Fibroblast of skin of right quadriceps (primary cell): ENCODE results near the gene ESRRB.
"Not testable (repeated sequence)": the region's sequence is repeated elsewhere in the genome, so short reads cannot be mapped to it uniquely, and the experiment has no call there.

Experiments
- DNase-seq: peaks from one replicate; pipeline ENCODE4 v3.0.0-alpha.2; 2013

Gene ESRRB

GRCh38 chr14:76498463-76498935 lies 122.6 kb downstream of the ESRRB start:
- no peak for DNase-seq

- DNase-seq, result no peak
Measured at GRCh38 chr14:76498976-76499375, 123.0 kb downstream of the ESRRB start.

DNA sequence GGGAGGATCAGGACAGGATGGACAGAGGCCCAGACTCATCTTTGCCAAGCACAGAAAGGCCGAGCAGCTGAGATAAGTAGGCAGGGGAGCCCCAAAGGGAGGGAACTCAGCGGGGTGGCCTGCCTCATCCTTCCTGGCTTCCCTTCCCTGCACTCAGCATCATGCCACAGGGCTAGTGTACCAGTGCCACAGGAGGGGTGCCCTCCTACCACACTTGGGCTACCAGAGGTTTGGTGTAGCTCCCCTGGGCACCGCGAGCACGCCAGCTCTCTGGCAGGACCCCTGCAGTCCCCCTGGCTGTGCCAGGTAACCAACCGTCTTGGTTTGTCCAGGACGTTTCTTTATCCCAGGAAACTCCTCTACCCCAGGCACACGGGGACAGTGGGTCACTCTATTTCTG lies 123.5 kb downstream of the ESRRB start:
- DNase-seq, result no peak

DNA sequence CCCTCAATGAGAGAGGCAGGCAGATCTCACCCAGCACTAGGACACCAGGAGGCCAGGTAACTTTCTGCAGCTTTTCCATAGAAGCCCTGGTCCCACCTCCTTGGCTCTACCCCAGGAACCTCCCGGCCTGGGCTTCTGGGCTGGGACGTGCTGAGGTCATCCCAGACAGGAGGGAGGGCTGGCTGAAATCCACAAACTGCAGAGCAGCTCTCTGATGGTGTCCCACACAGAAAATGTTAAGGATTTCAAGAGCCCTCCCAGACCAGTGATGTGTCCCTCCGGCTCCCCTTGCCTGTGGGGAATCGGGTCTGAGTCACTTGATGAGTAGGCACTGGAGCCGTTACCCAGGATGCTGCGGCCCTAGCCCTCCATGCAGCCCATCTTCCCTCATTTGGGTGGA lies 124.1 kb downstream of the ESRRB start:
- peak; percentile 9 for DNase-seq

GRCh38 chr14:76500480-76500879 lies 124.5 kb downstream of the ESRRB start:
- no peak for DNase-seq

DNA sequence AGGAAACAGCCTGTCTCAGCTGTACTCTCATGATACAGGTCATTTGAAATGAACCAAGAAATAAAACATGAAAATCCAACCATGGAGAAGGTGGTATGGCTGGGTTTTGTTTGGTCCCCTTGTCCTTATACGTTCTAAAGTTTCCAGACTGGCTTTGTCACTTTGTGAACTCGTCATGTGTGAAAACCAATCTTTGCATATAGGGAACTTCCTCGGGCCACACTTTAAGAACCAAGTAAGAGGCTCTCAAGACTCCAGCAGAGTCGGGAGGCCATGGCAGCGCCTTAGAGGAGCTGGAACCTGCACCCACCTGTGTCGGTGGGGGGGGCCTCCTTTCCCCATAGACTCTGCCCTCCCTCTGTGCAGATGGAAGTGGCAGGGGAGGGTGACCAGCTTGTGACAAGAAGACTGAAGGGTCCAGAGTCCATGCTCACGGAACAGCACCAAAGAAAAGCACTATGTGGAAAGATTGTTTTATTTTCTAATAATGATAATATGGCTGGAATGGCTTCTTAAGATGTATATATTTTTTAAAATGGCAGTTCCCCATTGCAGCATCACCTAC lies 125.3 kb downstream of the ESRRB start:
- no peak for DNase-seq

DNA sequence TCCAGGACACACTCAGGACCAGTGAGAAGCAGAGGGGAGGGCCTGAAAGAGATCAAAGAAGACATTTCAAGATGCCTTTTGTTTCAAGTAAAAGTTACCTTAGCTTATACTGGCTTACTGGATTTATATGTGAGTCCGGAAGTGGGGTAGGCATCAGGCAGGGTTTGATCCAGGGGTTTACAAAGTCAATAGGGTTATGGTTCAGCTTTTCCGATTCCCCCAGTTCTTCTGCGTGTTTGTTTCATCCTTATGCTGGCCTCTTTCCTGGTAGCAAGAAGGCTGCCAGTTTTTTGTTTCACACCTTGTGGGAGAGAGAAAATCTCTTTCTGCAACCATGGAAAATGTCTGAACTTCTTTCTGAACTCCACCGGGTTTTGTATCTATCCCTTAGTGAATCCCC lies 126.3 kb downstream of the ESRRB start:
- no peak for DNase-seq

- DNase-seq, result no peak
Measured at GRCh38 chr14:76502638-76503037, 126.7 kb downstream of the ESRRB start.

- no peak for DNase-seq
Measured at GRCh38 chr14:76509311-76509710, 133.4 kb downstream of the ESRRB start.

GRCh38 chr14:76510181-76510580 lies 134.2 kb downstream of the ESRRB start:
- DNase-seq, result no peak

DNA sequence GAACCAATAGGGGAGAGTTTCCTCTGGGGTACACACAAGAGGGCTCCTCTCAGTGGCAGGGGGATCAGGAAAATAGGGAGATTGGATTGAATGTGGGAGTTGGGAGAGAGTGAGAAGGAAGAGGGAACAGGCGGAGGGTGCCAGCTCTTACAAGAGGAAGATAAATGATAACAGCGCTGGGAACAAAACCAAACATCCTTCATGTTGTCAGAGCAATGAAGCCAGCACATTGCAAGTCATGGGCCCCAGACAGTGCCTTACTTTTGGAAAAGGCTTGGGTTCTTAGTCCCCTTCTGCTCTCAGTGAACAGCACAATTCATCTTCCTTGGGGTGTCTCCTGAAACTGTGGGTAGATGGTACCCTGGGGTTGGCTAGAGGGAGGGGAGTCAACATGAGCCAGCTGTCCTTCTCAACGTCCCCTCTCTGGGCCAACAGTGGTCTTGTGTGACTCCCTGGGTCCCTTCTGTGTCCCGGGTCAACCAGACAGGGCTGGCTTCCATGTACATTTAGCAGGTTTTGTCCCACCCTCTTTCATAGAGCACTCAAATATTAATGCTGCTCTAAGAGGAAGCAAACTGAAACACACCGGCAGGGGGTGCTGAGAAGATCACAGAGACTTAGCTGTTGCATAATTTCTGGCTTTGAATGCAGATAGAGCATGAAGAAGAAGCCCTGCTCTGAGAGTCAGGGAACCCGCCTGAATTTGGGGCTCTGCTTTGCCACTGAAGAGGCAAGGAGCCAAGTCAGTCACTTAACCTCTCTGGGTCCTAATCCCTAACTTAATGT lies 138.5 kb downstream of the ESRRB start:
- DNase-seq, result no peak

GRCh38 chr14:76516884-76517283 lies 140.9 kb downstream of the ESRRB start:
- DNase-seq, result no peak

- no peak for DNase-seq
Measured at GRCh38 chr14:76518366-76518765, 142.4 kb downstream of the ESRRB start.

DNA sequence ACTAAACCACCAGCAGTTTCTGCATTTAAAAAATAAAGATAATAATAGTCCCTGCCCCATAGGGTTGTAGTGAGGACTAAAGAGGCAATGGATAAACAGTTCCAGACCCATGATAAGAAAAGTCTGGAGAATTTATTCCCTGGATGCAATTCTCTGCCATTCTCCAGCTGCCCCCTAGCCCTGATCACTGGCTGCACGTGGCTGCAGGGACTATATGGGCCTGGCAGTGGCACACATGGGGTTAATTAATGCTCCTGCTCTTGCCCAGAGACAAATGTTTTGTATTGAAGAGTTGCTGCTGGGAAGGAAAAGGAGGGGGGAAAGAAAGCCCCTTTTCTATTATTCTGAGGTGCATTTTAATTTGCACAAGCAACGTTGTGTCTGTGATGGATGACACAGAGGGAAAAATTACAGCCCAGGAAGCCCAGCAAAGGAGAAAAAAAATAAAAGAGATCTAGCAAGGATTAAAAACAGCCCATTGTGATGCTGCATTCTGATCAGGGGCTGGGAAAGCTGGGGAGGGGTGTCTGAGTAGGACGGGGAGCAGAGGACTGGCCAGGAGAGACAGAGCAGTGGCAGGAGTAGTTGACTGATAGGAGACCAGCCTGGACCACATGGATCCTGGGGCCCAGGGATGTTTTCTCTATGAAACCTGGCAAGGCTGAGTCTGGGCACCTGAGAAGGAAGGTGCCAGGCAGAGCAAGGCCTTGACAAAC lies 149.3 kb downstream of the ESRRB start:
- DNase-seq, result no peak

GRCh38 chr14:76531085-76531484 lies 155.1 kb downstream of the ESRRB start:
- no peak for DNase-seq

GRCh38 chr14:76531821-76532318 lies 155.9 kb downstream of the ESRRB start:
- DNase-seq, result no peak

DNA sequence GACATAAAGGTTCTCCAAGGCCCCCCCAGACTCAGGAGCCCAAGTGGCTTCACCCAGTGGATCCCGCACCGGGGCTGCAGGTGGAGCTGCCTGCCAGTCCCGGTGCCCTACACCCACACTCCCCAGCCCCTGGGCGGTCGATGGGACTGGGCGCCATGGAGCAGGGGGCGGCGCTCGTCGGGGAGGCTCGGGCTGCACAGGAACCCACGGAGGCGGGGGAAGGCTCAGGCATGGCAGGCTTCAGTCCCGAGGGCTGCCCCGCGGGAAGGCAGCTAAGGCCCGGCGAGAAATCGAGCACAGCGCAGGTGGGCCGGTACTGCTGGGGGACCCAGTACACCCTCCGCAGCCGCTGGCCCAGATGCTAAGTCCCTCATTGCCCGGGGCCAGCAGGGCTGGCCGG lies 160.7 kb downstream of the ESRRB start:
- DNase-seq, result not testable (repeated sequence)

- no peak for DNase-seq
Measured at GRCh38 chr14:76537906-76538647, 162.1 kb downstream of the ESRRB start.

DNA sequence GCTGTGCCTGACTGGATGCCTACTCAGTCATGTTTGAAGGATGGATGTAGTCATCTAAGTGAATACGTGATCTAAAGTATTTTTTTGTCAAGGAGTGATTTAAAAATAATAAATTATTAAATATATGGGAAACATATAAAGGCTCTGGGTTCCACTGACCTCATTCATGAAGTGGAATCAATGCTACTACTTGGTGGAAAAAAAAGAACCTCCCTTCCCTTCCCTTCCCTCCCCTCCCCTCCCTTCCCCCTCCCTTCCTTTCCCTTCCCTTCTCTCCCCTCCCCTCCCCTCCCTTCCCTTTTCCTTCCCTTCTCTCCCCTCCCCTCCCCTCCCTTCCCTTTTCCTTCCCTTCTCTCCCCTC lies 162.7 kb downstream of the ESRRB start:
- no peak for DNase-seq

DNA sequence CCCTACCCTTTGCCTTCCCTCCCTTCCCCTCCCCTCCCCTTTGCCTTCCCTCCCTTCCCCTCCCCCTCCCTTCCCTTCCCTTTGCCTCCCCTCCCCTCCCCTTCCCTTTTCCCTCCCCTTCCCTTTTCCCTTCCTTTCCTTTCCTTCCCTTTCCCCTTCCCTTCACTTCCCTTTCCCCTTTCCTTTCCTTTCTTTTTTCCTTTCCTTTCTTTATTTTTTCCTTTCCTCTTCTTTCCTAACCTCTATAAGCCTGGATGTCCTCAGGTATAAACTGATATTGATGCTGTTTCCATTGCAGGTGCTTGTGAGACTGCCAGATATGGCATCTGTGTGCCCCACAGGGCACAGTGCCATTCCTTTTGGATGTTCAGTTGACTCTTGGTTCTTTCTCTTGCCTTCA lies 163.2 kb downstream of the ESRRB start:
- no peak for DNase-seq

DNA sequence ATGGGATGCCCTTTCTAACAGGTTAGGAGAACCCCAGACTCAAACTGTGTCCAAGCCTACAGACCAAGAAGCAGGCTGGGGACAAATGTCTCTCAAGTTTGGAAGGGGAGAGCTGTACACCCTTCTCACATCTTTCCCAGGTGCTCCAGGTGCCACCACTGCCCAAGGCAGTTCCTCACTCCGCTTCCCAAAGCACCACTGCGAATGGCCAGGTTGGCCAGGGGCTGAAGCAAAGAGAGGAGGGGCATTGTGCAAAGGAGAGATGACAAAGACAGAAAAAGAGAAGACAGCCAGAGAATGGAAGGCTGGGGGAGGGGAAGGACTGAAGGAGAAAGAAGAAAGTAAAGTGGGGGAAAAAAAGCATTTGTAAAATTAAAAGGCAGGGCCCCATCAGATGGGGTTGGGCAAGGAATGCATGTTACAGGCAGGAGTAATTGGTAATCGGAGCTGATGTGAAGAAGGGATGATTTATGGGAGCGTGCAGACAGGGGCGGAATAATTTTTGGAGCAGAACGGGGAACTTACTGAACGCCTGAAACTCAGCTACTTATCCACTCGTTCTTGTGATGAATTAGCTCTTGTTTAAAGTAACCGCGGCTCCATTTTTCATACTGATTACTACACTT lies 165.8 kb downstream of the ESRRB start:
- no peak for DNase-seq

DNA sequence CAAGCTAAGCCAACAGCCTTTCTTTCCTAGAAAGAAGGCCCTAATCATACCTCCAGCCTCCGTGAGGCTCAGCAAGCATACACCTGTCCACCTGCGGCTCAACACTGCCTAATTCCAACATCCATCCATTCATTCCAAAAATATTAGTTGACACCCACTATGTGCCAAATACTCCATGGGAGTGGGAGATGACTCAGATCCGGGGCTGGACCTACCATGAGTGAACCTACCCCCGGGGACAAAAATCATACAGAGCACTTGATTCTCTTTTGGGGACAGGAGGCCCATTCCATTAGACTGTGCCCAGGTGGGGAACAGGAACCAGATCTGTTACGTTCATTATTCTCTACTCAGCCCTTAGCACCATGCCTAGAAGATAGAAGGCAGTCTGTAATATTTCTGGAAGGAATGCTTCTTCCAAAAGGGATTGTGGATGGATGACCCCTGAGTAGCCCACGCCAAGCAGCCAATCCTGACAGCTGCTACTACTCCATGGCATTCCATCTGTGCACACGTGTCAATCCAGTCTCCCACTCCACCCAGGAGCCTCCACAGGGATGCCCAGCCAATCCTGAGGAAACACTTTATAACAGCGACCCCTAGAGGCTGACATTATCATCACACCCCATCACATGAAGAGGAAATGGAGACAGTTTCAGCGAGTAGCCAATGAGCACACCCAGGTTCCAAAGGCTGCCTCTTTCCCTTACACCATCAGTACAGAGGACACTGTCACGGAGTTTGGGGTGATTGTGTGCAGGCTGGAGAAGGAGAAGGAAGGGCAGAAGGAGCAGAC lies 170.7 kb downstream of the ESRRB start:
- no peak for DNase-seq
